ENCODE measurements around the gene TBXA2R.
"Not testable (repeated sequence)": the region's sequence is repeated elsewhere in the genome, so short reads cannot be mapped to it uniquely, and the experiment has no call there.

The TBXA2R gene

GRCh38 chr19:3576696-3577443 is 29.8 kb downstream of the TBXA2R start:
- no peak for DNase-seq

- no peak for DNase-seq
Observed at GRCh38 chr19:3575949-3576673, 30.6 kb downstream of the TBXA2R start.

- DNase-seq, result no peak
Observed at GRCh38 chr19:3575260-3575741, 31.4 kb downstream of the TBXA2R start.

- DNase-seq, result peak; percentile 70
Observed at GRCh38 chr19:3573858-3574637, 32.6 kb downstream of the TBXA2R start.

GRCh38 chr19:3573162-3573857 is 33.4 kb downstream of the TBXA2R start:
- no peak for DNase-seq

GRCh38 chr19:3572855-3573161 is 33.9 kb downstream of the TBXA2R start, which contains the start of gene HMG20B:
TSS of gene HMG20B (plus strand) at chr19:3572944. CDS start at chr19:3573310, 366 bp downstream.
- DNase-seq, result no peak

GRCh38 chr19:3572132-3572854 is 34.4 kb downstream of the TBXA2R start:
- DNase-seq, result peak; percentile 98

GRCh38 chr19:3570606-3571011 is 36.1 kb downstream of the TBXA2R start:
- no peak for DNase-seq

GRCh38 chr19:3570042-3570441 is 36.6 kb downstream of the TBXA2R start:
- not testable (repeated sequence) for DNase-seq

- DNase-seq, result no peak
Observed at GRCh38 chr19:3565139-3565538, 41.5 kb downstream of the TBXA2R start.

GRCh38 chr19:3563709-3564524 is 42.8 kb downstream of the TBXA2R start:
- DNase-seq, result no peak

- DNase-seq, result peak; percentile 91
Observed at GRCh38 chr19:3557461-3558248, 49.0 kb downstream of the TBXA2R start, which contains the start of gene MFSD12. TSS of gene MFSD12 (minus strand) at chr19:3557586. CDS start at chr19:3557403, 183 bp downstream.

GRCh38 chr19:3556978-3557460 is 49.7 kb downstream of the TBXA2R start:
- peak; percentile 70 for DNase-seq

GRCh38 chr19:3556423-3556977 is 50.2 kb downstream of the TBXA2R start:
- DNase-seq, result no peak

- DNase-seq, result no peak
Observed at GRCh38 chr19:3555653-3556422, 50.8 kb downstream of the TBXA2R start.

GRCh38 chr19:3554254-3555083 is 52.2 kb downstream of the TBXA2R start:
- peak; percentile 28 for DNase-seq

GRCh38 chr19:3551792-3552095 is 54.9 kb downstream of the TBXA2R start:
- DNase-seq, result no peak
